OCI-LY3 (cell line): ENCODE results near the gene ANKRD29.

Experiments
- H2AFZ ChIP-seq: fragments of 200-600, 300-600 bp; shearing (Covaris generic); 2 replicates; pipeline ENCODE4 v1.6.0; 2014; ENCODE audit warnings: antibody characterized with exemption, low read depth, low read length
- H3K27ac ChIP-seq: fragments of 200-600, 300-600 bp; sonication (generic); 2 replicates; pipeline ENCODE4 v1.5.1; 2014; ENCODE audit warnings: mild to moderate bottlenecking, low read length, moderate library complexity, mixed read lengths
- H3K27me3 ChIP-seq: fragments of 200-600, 300-600 bp; sonication (generic); 2 replicates; pipeline ENCODE4 v1.6.1; 2014; ENCODE audit warnings: low read depth, low read length, mixed read lengths
- H3K36me3 ChIP-seq: fragments of 200-600, 300-600 bp; sonication (generic); replicated peaks from 2 replicates; pipeline ENCODE3; 2014; ENCODE audit warnings: low read depth, low read length, mixed read lengths
- H3K4me1 ChIP-seq: fragments of 300-600, 200-600 bp; sonication (generic); 2 replicates; pipeline ENCODE4 v1.6.1; 2014; ENCODE audit warnings: low read length, mixed read lengths
- H3K4me2 ChIP-seq: fragments of 200-600, 300-600 bp; sonication (generic); 2 replicates; pipeline ENCODE4 v1.6.1; 2014; ENCODE audit warnings: low read length, mixed read lengths
- H3K4me3 ChIP-seq: fragments of 300-600, 200-600 bp; sonication (generic); 2 replicates; pipeline ENCODE4 v1.5.1; 2014; ENCODE audit warnings: antibody characterized with exemption, mild to moderate bottlenecking, low read length, moderate library complexity
- H3K79me2 ChIP-seq: fragments of 300-600, 200-600 bp; shearing (Covaris generic); 2 replicates; pipeline ENCODE4 v1.6.1; 2014; ENCODE audit warnings: mild to moderate bottlenecking, low read length, mixed read lengths
- H3K9ac ChIP-seq: fragments of 300-600, 200-600 bp; shearing (Covaris generic); 2 replicates; pipeline ENCODE4 v1.6.0; 2014; ENCODE audit warnings: mild to moderate bottlenecking, low read length, moderate library complexity
- H3K9me3 ChIP-seq: fragments of 200-600, 300-600 bp; shearing (Covaris generic); 2 replicates; pipeline ENCODE4 v1.6.1; 2014; ENCODE audit warnings: low read length, mixed read lengths; ENCODE audit not compliant: insufficient read depth
- H4K20me1 ChIP-seq: fragments of 200-600, 300-600 bp; sonication (generic); 2 replicates; pipeline ENCODE4 v1.6.1; 2016; ENCODE audit warnings: low read length, mixed read lengths; ENCODE audit not compliant: insufficient read depth
- CTCF ChIP-seq: fragments of 200-600, 300-600 bp; sonication (generic); IDR thresholded peaks from 2 replicates; pipeline ENCODE4 v1.5.1; 2014; ENCODE audit warnings: antibody characterized with exemption, low read length, low read depth
- EZH2phosphoT487 ChIP-seq: fragments of 200-600 bp; shearing (Covaris generic); IDR thresholded peaks from 2 replicates; pipeline ENCODE4 v1.6.1; 2018; ENCODE audit warnings: antibody characterized with exemption, mixed run types, low read depth

ANKRD29 gene

GRCh38 chr18:23703057-23703986 is 40.6 kb upstream of the ANKRD29 start:
- H3K79me2 ChIP-seq, result no peaks in the 10 kb centered on the region
- TF ChIP-seq CTCF, result peak; percentile 67
- TF ChIP-seq EZH2phosphoT487, result no peak
- peaks cover 4% of the 10 kb centered on the region for H3K36me3 ChIP-seq
- H2AFZ ChIP-seq, result no peak overlapping the region
- H3K4me1 ChIP-seq, result peaks cover 7% of the 10 kb centered on the region
- H3K27ac ChIP-seq, result no peak overlapping the region
- H4K20me1 ChIP-seq, result no peaks in the 10 kb centered on the region
- no peak overlapping the region for H3K4me3 ChIP-seq
- H3K4me2 ChIP-seq, result no peak overlapping the region
- H3K27me3 ChIP-seq, result peaks cover 16% of the 10 kb centered on the region
- no peak overlapping the region for H3K9ac ChIP-seq
- peaks cover 5% of the 10 kb centered on the region for H3K9me3 ChIP-seq

- Histone ChIP-seq H3K9ac (no peak overlapping the region), H2AFZ (no peak overlapping the region), H3K4me3 (no peak overlapping the region), H4K20me1 (no peaks in the 10 kb centered on the region), H3K4me1 (peaks cover 7% of the 10 kb centered on the region), H3K27me3 (peaks cover 16% of the 10 kb centered on the region), H3K4me2 (no peak overlapping the region), H3K79me2 (no peaks in the 10 kb centered on the region), H3K9me3 (peaks cover 5% of the 10 kb centered on the region), H3K36me3 (peaks cover 4% of the 10 kb centered on the region), H3K27ac (no peak overlapping the region)
- TF ChIP-seq EZH2phosphoT487 (no peak), CTCF (no peak)
These were observed 39.9 kb upstream of the ANKRD29 start for GRCh38 chr18:23702606-23703005.

- TF ChIP-seq EZH2phosphoT487, result no peak
- no peak for TF ChIP-seq CTCF
- Histone ChIP-seq H3K36me3 (no peaks in the 10 kb centered on the region), H3K27me3 (peaks cover 19% of the 10 kb centered on the region), H2AFZ (no peak overlapping the region), H3K79me2 (no peaks in the 10 kb centered on the region), H3K4me1 (peaks cover 7% of the 10 kb centered on the region), H4K20me1 (no peaks in the 10 kb centered on the region), H3K27ac (no peak overlapping the region), H3K4me2 (no peak overlapping the region), H3K4me3 (no peak overlapping the region), H3K9ac (no peak overlapping the region), H3K9me3 (no peaks in the 10 kb centered on the region)
These were observed 38.9 kb upstream of the ANKRD29 start for GRCh38 chr18:23701544-23702064.

DNA sequence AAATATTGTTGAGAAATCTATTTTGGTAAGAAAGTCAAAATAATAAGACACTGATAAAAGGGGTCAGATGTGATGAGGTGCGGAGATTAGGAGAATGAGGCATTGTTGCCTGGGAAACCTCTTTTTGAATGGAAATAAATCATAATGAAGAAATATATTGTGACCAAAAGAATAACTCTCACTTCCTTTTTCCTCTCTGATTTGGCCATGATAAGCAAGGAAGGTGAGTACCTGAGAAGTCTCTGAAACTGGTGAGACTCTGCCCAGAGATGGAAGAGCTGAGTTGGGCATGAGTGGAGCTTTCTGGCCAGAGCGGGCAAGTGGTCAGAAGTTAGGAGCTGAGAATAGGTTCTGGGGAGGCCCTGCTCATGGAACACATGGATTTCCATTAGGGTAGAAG is 38.3 kb upstream of the ANKRD29 start:
- H3K27me3 ChIP-seq, result peaks cover 19% of the 10 kb centered on the region
- no peak overlapping the region for H3K4me3 ChIP-seq
- H3K4me2 ChIP-seq, result no peak overlapping the region
- no peak overlapping the region for H3K27ac ChIP-seq
- peaks cover 7% of the 10 kb centered on the region for H3K4me1 ChIP-seq
- H3K9ac ChIP-seq, result no peak overlapping the region
- no peaks in the 10 kb centered on the region for H3K9me3 ChIP-seq
- no peak for TF ChIP-seq EZH2phosphoT487
- TF ChIP-seq CTCF, result no peak
- no peak overlapping the region for H2AFZ ChIP-seq
- no peaks in the 10 kb centered on the region for H3K79me2 ChIP-seq
- H3K36me3 ChIP-seq, result no peaks in the 10 kb centered on the region
- H4K20me1 ChIP-seq, result no peaks in the 10 kb centered on the region
